GM23248 (cell line): ENCODE measurements around the gene APOLD1. TPM values are rescaled to one million over a fixed set of nuclear protein-coding genes. Genes with fewer than 3 reads are reported as not detected.
A peak's percentile ranks its signal among the peaks of the same experiment; 100 is the strongest.

Experiments
- DNase-seq: peaks from one replicate; pipeline ENCODE4 v3.0.0-alpha.2; 2015
- H2AFZ ChIP-seq: fragments of 200-600 bp; sonication (generic); 2 replicates; pipeline ENCODE4 v1.6.1; 2016; ENCODE audit warnings: antibody characterized with exemption
- H3F3A ChIP-seq: fragments of 200-600 bp; sonication (generic); 2 replicates; pipeline ENCODE4 v1.6.1; 2016; ENCODE audit warnings: mild to moderate bottlenecking, antibody characterized with exemption, mixed run types; ENCODE audit not compliant: insufficient read depth
- H3K27ac ChIP-seq: fragments of 200-600 bp; sonication (generic); 2 replicates; pipeline ENCODE4 v1.5.1; 2016; ENCODE audit warnings: mild to moderate bottlenecking
- H3K27me3 ChIP-seq: fragments of 200-600 bp; sonication (generic); replicated peaks from 2 replicates; pipeline ENCODE4 v1.6.1; 2016; ENCODE audit warnings: mild to moderate bottlenecking; ENCODE audit not compliant: insufficient read depth
- H3K36me3 ChIP-seq: fragments of 200-600 bp; sonication (generic); 2 replicates; pipeline ENCODE4 v1.6.1; 2016; ENCODE audit warnings: low read depth, mild to moderate bottlenecking
- H3K4me1 ChIP-seq: fragments of 200-600 bp; sonication (generic); 2 replicates; pipeline ENCODE4 v1.6.1; 2016; ENCODE audit warnings: mild to moderate bottlenecking; ENCODE audit not compliant: insufficient read depth
- H3K4me2 ChIP-seq: fragments of 200-600 bp; sonication (generic); one replicate; pipeline ENCODE4 v1.6.1; 2016; ENCODE audit warnings: mild to moderate bottlenecking; ENCODE audit not compliant: unreplicated experiment
- H3K4me3 ChIP-seq: fragments of 200-600 bp; sonication (generic); 2 replicates; pipeline ENCODE4 v1.5.1; 2016; ENCODE audit warnings: mild to moderate bottlenecking
- H3K79me2 ChIP-seq: fragments of 200-600 bp; sonication (generic); 2 replicates; pipeline ENCODE4 v1.6.1; 2016; ENCODE audit warnings: mild to moderate bottlenecking; ENCODE audit not compliant: insufficient read depth
- H3K9ac ChIP-seq: fragments of 200-600 bp; sonication (generic); 2 replicates; pipeline ENCODE4 v1.6.1; 2016; ENCODE audit warnings: mild to moderate bottlenecking
- H3K9me2 ChIP-seq: fragments of 200-600 bp; sonication (generic); 2 replicates; pipeline ENCODE4 v1.6.1; 2016; ENCODE audit warnings: mixed run types, mild to moderate bottlenecking, moderate library complexity; ENCODE audit not compliant: insufficient read depth
- H3K9me3 ChIP-seq: fragments of 200-600 bp; sonication (generic); one replicate; pipeline ENCODE4 v1.6.1; 2017; ENCODE audit warnings: low read depth
- H4K20me1 ChIP-seq: fragments of 200-600 bp; sonication (generic); 2 replicates; pipeline ENCODE4 v1.6.0; 2016; ENCODE audit not compliant: insufficient read depth
- EZH2 ChIP-seq: fragments of 200-600 bp; sonication (generic); IDR thresholded peaks from 2 replicates; pipeline ENCODE4 v1.6.1; 2018; ENCODE audit warnings: antibody characterized with exemption, mild to moderate bottlenecking; ENCODE audit not compliant: insufficient read depth, poor library complexity, severe bottlenecking
- EZH2phosphoT487 ChIP-seq: fragments of 200-600 bp; sonication (generic); IDR thresholded peaks from 2 replicates; pipeline ENCODE4 v1.6.1; 2018; ENCODE audit warnings: antibody characterized with exemption, moderate library complexity, mild to moderate bottlenecking, low read depth; ENCODE audit not compliant: insufficient read depth
- WGBS, 2 experiments: methylation state at CpG; one replicate each; pipeline ENCODE4 v1.1.6; 2015 to 2017; ENCODE audit warnings: low lambda C conversion rate in 2 of 2, low coverage in 1 of 2; ENCODE audit errors: missing lambda C conversion rate in 2 of 2; 5-methylcytosine and 5-hydroxymethylcytosine counted together
- in situ Hi-C: fragments of 300-500 bp; cut with MboI; formaldehyde crosslinking; loops from 2 replicates; pipeline ENCODE4 v1.15.0; 2020
- polyA plus RNA-seq: library from polyadenylated mRNA; unstranded; fragments of >200 nt; fragmentation: Nextera tagmentation; extraction: Ambion mirVana; gene quantifications from 2 replicates; pipeline ENCODE4 v1.2.1, GENCODE V29; 2016
- total RNA-seq: library from RNA; depleted of rRNA; stranded (reverse); fragments of >200 nt; shearing (Covaris generic); gene quantifications from 2 replicates; pipeline ENCODE4 v1.2.3, GENCODE V29; 2014

The APOLD1 gene
- total and polyA plus RNA-seq, 2 experiments from 2014 or later, result 3.8 to 5.2 TPM

- H3K4me3 ChIP-seq, result no peak overlapping the region
- DNase-seq, result no peak
- no peaks in the 10 kb centered on the region for H3K9me2 ChIP-seq
- 95 to 100% methylated on average over 5 of the region's 5 CpGs for WGBS, 2 experiments
- in situ Hi-C loops, result no loop called here
- 0 out of 2 replicates have a peak overlapping the region, but pooled peaks have one; percentile 7 for H3K9ac ChIP-seq
- H3K4me2 ChIP-seq, result peak overlapping the region; percentile 29
- no peaks in the 10 kb centered on the region for H3K27me3 ChIP-seq
- peaks cover 45% of the 10 kb centered on the region for H3F3A ChIP-seq
- peak overlapping the region; percentile 20 for H3K27ac ChIP-seq
- peaks cover 80% of the 10 kb centered on the region for H3K36me3 ChIP-seq
- H3K4me1 ChIP-seq, result peaks cover 48% of the 10 kb centered on the region
- peaks cover 34% of the 10 kb centered on the region for H3K79me2 ChIP-seq
- no peaks in the 10 kb centered on the region for H4K20me1 ChIP-seq
- H2AFZ ChIP-seq, result no peak overlapping the region
- TF ChIP-seq EZH2 (no peak), EZH2phosphoT487 (no peak)
- no peaks in the 10 kb centered on the region for H3K9me3 ChIP-seq
These were observed 38.4 kb downstream of the APOLD1 start for GRCh38 chr12:12823811-12824210.

GRCh38 chr12:12835378-12836146 lies 50.1 kb downstream of the APOLD1 start:
- Histone ChIP-seq H3K9me3 (no peaks in the 10 kb centered on the region), H3K79me2 (no peaks in the 10 kb centered on the region), H3K4me3 (no peak overlapping the region), H3F3A (peaks cover 77% of the 10 kb centered on the region), H3K4me2 (peak overlapping the region; percentile 26), H3K27me3 (no peaks in the 10 kb centered on the region), H3K4me1 (peaks cover 55% of the 10 kb centered on the region), H2AFZ (no peak overlapping the region), H3K36me3 (peaks cover 17% of the 10 kb centered on the region), H3K9ac (no peak overlapping the region), H4K20me1 (no peaks in the 10 kb centered on the region), H3K9me2 (no peaks in the 10 kb centered on the region), H3K27ac (peak overlapping the region; percentile 64)
- DNase-seq, result peak; percentile 46
- WGBS, 2 experiments, result 86 to 90% methylated on average over 7 of the region's 7 CpGs
- no peak for TF ChIP-seq EZH2
- TF ChIP-seq EZH2phosphoT487, result no peak
- in situ Hi-C loops, result no loop called here

- Histone ChIP-seq H3K27ac (no peak overlapping the region), H3K9me2 (no peaks in the 10 kb centered on the region), H3K4me1 (peaks cover 57% of the 10 kb centered on the region), H3K79me2 (no peaks in the 10 kb centered on the region), H3F3A (peaks cover 74% of the 10 kb centered on the region), H3K36me3 (peaks cover 10% of the 10 kb centered on the region), H3K4me2 (no peak overlapping the region), H3K4me3 (no peak overlapping the region), H4K20me1 (no peaks in the 10 kb centered on the region), H2AFZ (no peak overlapping the region), H3K27me3 (no peaks in the 10 kb centered on the region), H3K9me3 (no peaks in the 10 kb centered on the region), H3K9ac (no peak overlapping the region)
- peak; percentile 10 for DNase-seq
- WGBS, 2 experiments, result 71 to 75% methylated on average over 6 of the region's 6 CpGs
- in situ Hi-C loops, result no loop called here
- TF ChIP-seq EZH2 (no peak), EZH2phosphoT487 (no peak)
These were observed 51.1 kb downstream of the APOLD1 start for GRCh38 chr12:12836571-12836970.

- H3K36me3 ChIP-seq, result peaks cover 7% of the 10 kb centered on the region; the same call in 1 of the 2 replicates
- 51 to 56% methylated on average over 15 of the region's 15 CpGs for WGBS, 2 experiments
- no peak overlapping the region for H3K9ac ChIP-seq
- H2AFZ ChIP-seq, result no peak overlapping the region
- no peaks in the 10 kb centered on the region for H3K9me2 ChIP-seq
- no peaks in the 10 kb centered on the region for H4K20me1 ChIP-seq
- H3K4me2 ChIP-seq, result no peak overlapping the region
- no peaks in the 10 kb centered on the region for H3K27me3 ChIP-seq
- H3K27ac ChIP-seq, result peak overlapping the region; percentile 43
- in situ Hi-C loops, result no loop called here
- H3K4me1 ChIP-seq, result peaks cover 57% of the 10 kb centered on the region
- no peaks in the 10 kb centered on the region for H3K9me3 ChIP-seq
- H3K4me3 ChIP-seq, result no peak overlapping the region
- H3F3A ChIP-seq, result peaks cover 72% of the 10 kb centered on the region
- TF ChIP-seq EZH2 (no peak), EZH2phosphoT487 (no peak)
- DNase-seq, result peak; percentile 91
- H3K79me2 ChIP-seq, result no peaks in the 10 kb centered on the region
These were observed 51.8 kb downstream of the APOLD1 start for GRCh38 chr12:12837025-12837812.
